Adrenal gland (tissue), 5 donors: ENCODE data around the gene PITPNB.

Experiments
- CTCF ChIP-seq, 6 experiments: fragments of 450-650 bp in 4 of 6; fragments of 200-600 bp in 2 of 6; sonication (generic) in 1 of 6; IDR thresholded peaks; 1 replicate in 5 of 6; 2 replicates in 1 of 6; pipeline versions ENCODE4 v1.5.1 to v1.8.0; 2016 to 2021; ENCODE audit warnings: antibody characterized with exemption in 6 of 6, mild to moderate bottlenecking in 2 of 6, moderate library complexity in 1 of 6
- POLR2A ChIP-seq, 2 donors: fragments of 450-650 bp; IDR thresholded peaks; one replicate each; pipeline ENCODE4 v1.6.1; 2017; ENCODE audit warnings: antibody characterized with exemption in 2 of 2, mild to moderate bottlenecking in 2 of 2, moderate library complexity in 1 of 2
- donor health status: DM: no; HTN: no; CAD: no.

- TF ChIP-seq POLR2A (IDR thresholded peaks at IDR 0.05): no peak
- no peak for TF ChIP-seq CTCF (IDR thresholded peaks at IDR 0.05)
These were observed 91.2 kb downstream of the PITPNB start for GRCh38 chr22:27827604-27828587.
